GM18511 (cell line): ENCODE data around the gene TFR2.

Source experiments
- ATAC-seq: cut with Tn5 transposase; IDR thresholded peaks from one replicate; pipeline ENCODE4 v1.9.1; 2021; ENCODE audit warnings: mild to moderate bottlenecking, moderate library complexity; ENCODE audit not compliant: unreplicated experiment

The TFR2 gene

GRCh38 chr7:100654908-100655831 is 13.8 kb upstream of the TFR2 start:
- ATAC-seq: no peak

- no peak for ATAC-seq
These were observed 8.6 kb upstream of the TFR2 start for GRCh38 chr7:100649826-100650565.

- peak; percentile 59 for ATAC-seq
These were observed 1.2 kb upstream of the TFR2 start for GRCh38 chr7:100642534-100642907.

GRCh38 chr7:100641860-100642533 is 645 bp upstream of the TFR2 start:
- no peak for ATAC-seq

- no peak for ATAC-seq
These were observed 573 bp downstream of the TFR2 start for GRCh38 chr7:100640517-100641440.

GRCh38 chr7:100639995-100640516 is 1.3 kb downstream of the TFR2 start:
- ATAC-seq: no peak

GRCh38 chr7:100632951-100633717 is 8.2 kb downstream of the TFR2 start:
- ATAC-seq: no peak

GRCh38 chr7:100630066-100630465 is 11.3 kb downstream of the TFR2 start:
- no peak for ATAC-seq

GRCh38 chr7:100629117-100629716 is 12.1 kb downstream of the TFR2 start:
- no peak for ATAC-seq

GRCh38 chr7:100627238-100627549 is 14.2 kb downstream of the TFR2 start:
- ATAC-seq: no peak

GRCh38 chr7:100626530-100627237 is 14.7 kb downstream of the TFR2 start:
- ATAC-seq: peak; percentile 78

- ATAC-seq: no peak
These were observed 15.3 kb downstream of the TFR2 start for GRCh38 chr7:100626055-100626454.

GRCh38 chr7:100623951-100624824 is 17.2 kb downstream of the TFR2 start:
- no peak for ATAC-seq

- ATAC-seq: no peak
These were observed 19.8 kb downstream of the TFR2 start for GRCh38 chr7:100621554-100621953.

GRCh38 chr7:100620804-100621203 is 20.5 kb downstream of the TFR2 start:
- ATAC-seq: no peak

- ATAC-seq: no peak
These were observed 21.1 kb downstream of the TFR2 start for GRCh38 chr7:100620239-100620638.

- no peak for ATAC-seq
These were observed 27.0 kb downstream of the TFR2 start for GRCh38 chr7:100614308-100614861.
